ENCODE measurements around the gene CYSRT1. TPM values are rescaled to one million over a fixed set of nuclear protein-coding genes. Genes with fewer than 3 reads are reported as not detected.
A peak's percentile ranks its signal among the peaks of the same experiment; 100 is the strongest.

Gene CYSRT1
- total RNA-seq, 2 experiments from 2014 or later = 1.7 to 2.9 TPM

DNA sequence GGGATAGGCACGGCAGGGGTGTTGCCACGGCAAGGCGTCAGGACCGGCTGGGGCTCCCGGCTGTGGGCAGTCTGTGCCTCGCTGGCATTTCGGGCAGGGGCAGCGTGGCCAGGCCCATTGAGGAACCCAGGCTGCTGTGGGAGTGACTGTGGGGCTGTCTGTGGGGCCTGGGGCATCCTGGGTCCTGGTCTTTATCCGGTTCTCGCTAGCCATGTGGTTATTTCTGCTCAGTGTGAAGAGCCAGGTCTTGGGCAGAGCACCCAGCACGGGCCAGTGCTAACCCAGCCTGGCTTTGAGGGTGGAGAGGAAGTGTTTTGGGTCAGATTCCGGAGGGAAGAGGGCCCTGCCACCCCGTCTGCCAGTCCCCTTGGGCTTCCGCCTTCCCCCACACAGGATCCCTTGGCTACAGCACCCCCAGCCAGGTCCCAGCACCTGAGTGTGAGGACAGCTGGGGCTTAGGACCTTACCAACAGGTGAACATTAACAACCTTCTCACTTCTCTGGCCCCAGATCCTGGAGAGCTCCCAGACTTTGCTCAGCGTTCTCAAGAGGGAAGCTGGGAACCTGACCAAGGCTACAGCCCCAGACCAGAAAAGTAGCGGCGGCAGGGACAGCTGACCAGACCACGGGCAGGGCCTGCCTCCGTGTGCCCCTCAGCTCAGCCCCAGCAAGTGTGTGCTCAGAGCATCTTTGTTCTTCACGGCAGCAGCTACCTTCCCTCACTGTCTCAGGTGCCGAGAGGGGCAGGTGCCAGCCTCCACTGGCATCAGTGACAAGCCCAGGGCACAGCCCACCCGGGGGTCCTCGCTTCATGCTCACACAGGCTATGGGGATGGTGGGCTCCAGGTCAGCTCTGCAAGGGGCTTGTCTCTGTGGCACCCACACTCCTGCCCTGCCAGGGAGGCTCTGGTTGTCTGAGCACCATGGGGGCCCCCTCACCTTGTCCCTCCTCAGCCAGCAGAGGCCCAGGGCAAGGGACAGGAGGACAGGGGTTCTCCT is 35.4 kb upstream of the CYSRT1 start:
- H3K4me3 ChIP-seq (ENCODE audit: low read depth, low read length, poor library complexity, severe bottlenecking) = peak overlapping the region; percentile 94
- no peak overlapping the region; the same call in 1 of the 2 replicates for H2AFZ ChIP-seq (ENCODE audit: low read length)
- TSS peak; percentile 94 for BruUV-seq (replicated peaks)
- peaks cover 33% of the 10 kb centered on the region; the same call in 1 of the 2 replicates for H3K36me3 ChIP-seq (ENCODE audit: insufficient read depth, low read length)
- H3K79me2 ChIP-seq (ENCODE audit: insufficient read depth, low read depth, low read length) = peaks cover 32% of the 10 kb centered on the region
- peaks cover 6% of the 10 kb centered on the region; the same call in 1 of the 2 replicates for H4K20me1 ChIP-seq (ENCODE audit: insufficient read depth, low read length)
- H3K9me3 ChIP-seq (ENCODE audit: low read length) = no peaks in the 10 kb centered on the region
- intact Hi-C loops (cut with micrococcal nuclease; ENCODE audit: unreplicated experiment) = loop anchor here (2.0 to 5.0 kb wide), 3 partner anchors 33 to 72 kb away; partner anchors contain the start of gene RNF208
- no peak for TF ChIP-seq EZH2phosphoT487 (IDR thresholded peaks at IDR 0.05; ENCODE audit: borderline replicate concordance, low read depth, low read length)
- no peak for TF ChIP-seq CTCF (conservative IDR thresholded peaks at IDR 0.05; ENCODE audit: low read length)
- POLR2A ChIA-PET = interaction anchor here (0.8 to 3.2 kb wide), 8 partner anchors 12 to 75 kb away, joined by 3 to 16 read pairs (median 4); partner anchors contain the start of gene TPRN
- CTCF ChIA-PET (ENCODE audit: unreplicated experiment) = interaction anchor here (0.8 to 1.3 kb wide), 2 partner anchors 60 to 97 kb away, joined by 3 to 5 read pairs; no protein-coding TSS in a partner anchor
- no peaks in the 10 kb centered on the region for H3K9me2 ChIP-seq (ENCODE audit: insufficient read depth, low read length)
- no peak for DNase-seq (ENCODE audit: low spot score)
- peak overlapping the region; percentile 97 for H3K4me2 ChIP-seq (ENCODE audit: low read length)
- peaks cover 27% of the 10 kb centered on the region for H3K4me1 ChIP-seq (ENCODE audit: insufficient read depth, low read length, poor library complexity, severe bottlenecking)
- peak overlapping the region; percentile 92 for H3K27ac ChIP-seq (ENCODE audit: low read depth, low read length, poor library complexity, severe bottlenecking)

DNA sequence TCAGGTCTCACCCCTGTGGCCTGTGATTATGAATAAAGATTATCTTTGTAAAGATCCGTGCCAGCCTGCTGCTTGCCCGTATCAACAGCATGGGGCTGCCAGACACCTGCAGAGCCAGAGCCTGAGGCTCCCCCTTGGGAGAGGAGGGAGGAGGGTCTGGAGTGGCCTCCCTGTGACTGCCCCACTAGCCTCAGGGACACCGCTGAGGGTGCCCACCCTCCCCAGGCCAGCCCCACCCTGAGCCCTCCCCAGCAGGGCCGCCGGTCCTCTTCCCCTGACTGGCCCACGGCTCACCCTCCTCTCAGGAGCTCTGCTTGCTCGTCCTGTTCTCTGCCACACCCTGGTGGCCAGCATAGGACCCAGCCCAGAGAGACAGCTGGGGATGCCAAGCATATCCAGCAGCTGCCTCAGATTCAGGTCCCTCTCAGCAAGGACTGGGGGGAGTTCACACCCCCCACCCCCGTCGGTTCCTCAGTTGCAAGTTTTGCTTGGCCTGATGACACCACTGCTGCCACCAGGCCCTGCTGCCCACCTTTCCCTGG is 34.6 kb upstream of the CYSRT1 start:
- POLR2A ChIA-PET = interaction anchor here (3.2 kb wide), 1 partner anchor 11 kb away, joined by 16 read pairs; the partner anchor contains the start of gene TPRN
- Histone ChIP-seq H3K9me3 (ENCODE audit: low read length) (no peaks in the 10 kb centered on the region), H4K20me1 (ENCODE audit: insufficient read depth, low read length) (peaks cover 6% of the 10 kb centered on the region; the same call in 1 of the 2 replicates), H3K36me3 (ENCODE audit: insufficient read depth, low read length) (peaks cover 31% of the 10 kb centered on the region; the same call in 1 of the 2 replicates), H3K27ac (ENCODE audit: low read depth, low read length, poor library complexity, severe bottlenecking) (no peak overlapping the region), H3K4me1 (ENCODE audit: insufficient read depth, low read length, poor library complexity, severe bottlenecking) (peaks cover 27% of the 10 kb centered on the region), H3K9me2 (ENCODE audit: insufficient read depth, low read length) (no peaks in the 10 kb centered on the region), H2AFZ (ENCODE audit: low read length) (no peak overlapping the region), H3K79me2 (ENCODE audit: insufficient read depth, low read depth, low read length) (peaks cover 32% of the 10 kb centered on the region), H3K4me2 (ENCODE audit: low read length) (peak overlapping the region; percentile 97), H3K4me3 (ENCODE audit: low read depth, low read length, poor library complexity, severe bottlenecking) (peak overlapping the region; percentile 94)
- no TSS peak for BruUV-seq (replicated peaks)
- no peak for DNase-seq (ENCODE audit: low spot score)
- TF ChIP-seq CTCF (conservative IDR thresholded peaks at IDR 0.05; ENCODE audit: low read length) (no peak), EZH2phosphoT487 (IDR thresholded peaks at IDR 0.05; ENCODE audit: borderline replicate concordance, low read depth, low read length) (no peak)
- intact Hi-C loops (cut with micrococcal nuclease; ENCODE audit: unreplicated experiment) = no loop called here
- CTCF ChIA-PET (ENCODE audit: unreplicated experiment) = interaction anchor here (1.3 kb wide), 1 partner anchor 61 kb away, joined by 5 read pairs; no protein-coding TSS in a partner anchor

Data from OCI-LY7 (cell line).